ENCODE results near the gene CCDC17. TPM values are rescaled to one million over a fixed set of nuclear protein-coding genes. Genes with fewer than 3 reads are reported as not detected.

The CCDC17 gene
- total RNA-seq, 1 experiment from 2014 or later: 1.9 TPM

GRCh38 chr1:45610589-45611226 is 13.1 kb downstream of the CCDC17 start:
- no peak overlapping the region for H2AK5ac ChIP-seq (ENCODE audit: insufficient read length, low read length)
- H3K4ac ChIP-seq (ENCODE audit: low read depth, low read length): no peak overlapping the region
- H3K9ac ChIP-seq (ENCODE audit: extremely low read depth, insufficient read length, low read length): no peak overlapping the region
- no peak for TF ChIP-seq CTCF (conservative IDR thresholded peaks at IDR 0.05)
- no peaks in the 10 kb centered on the region for H3K27me3 ChIP-seq (ENCODE audit: insufficient read depth, low read length)
- no peak overlapping the region for H2BK20ac ChIP-seq (ENCODE audit: low read depth, low read length, poor library complexity, severe bottlenecking)
- peaks cover 5% of the 10 kb centered on the region for H3K79me1 ChIP-seq (ENCODE audit: insufficient read depth, low read depth, low read length, poor library complexity, severe bottlenecking)
- H3K56ac ChIP-seq (ENCODE audit: insufficient read length, low read depth, low read length): no peak overlapping the region
- H3K36me3 Mint-ChIP-seq (ENCODE audit: insufficient read depth in 1 of 3, low read depth in 3 of 3): peaks cover 66 to 95% (median 91%) of the 10 kb centered on the region in 3 experiments
- DNase-seq: no peak
- H3K27me3 Mint-ChIP-seq (ENCODE audit: low read depth): no peaks in the 10 kb centered on the region
- no peak overlapping the region for H4K91ac ChIP-seq (ENCODE audit: insufficient read length, low read depth, low read length)
- H3K23ac ChIP-seq (ENCODE audit: insufficient read length, low read depth, low read length): no peak overlapping the region
- H3K4me1 Mint-ChIP-seq: no peaks in the 10 kb centered on the region
- no peak overlapping the region for H3K14ac ChIP-seq (ENCODE audit: insufficient read depth, low read length)
- no CpG with 5 or more reads among the region's 10 CpGs for WGBS (ENCODE audit: extremely low coverage, insufficient read length, low lambda C conversion rate)
- no peak overlapping the region for H2AFZ ChIP-seq (ENCODE audit: low read length)
- H3K23me2 ChIP-seq (ENCODE audit: insufficient read length, low read depth, low read length, poor library complexity, severe bottlenecking): no peaks in the 10 kb centered on the region
- no peak overlapping the region for H2BK15ac ChIP-seq (ENCODE audit: low read depth, low read length)
- H3K27ac Mint-ChIP-seq: peak overlapping the region; percentile 4 to 91 (median 82); a peak in 4 of 7 replicates
- H2BK5ac ChIP-seq (ENCODE audit: insufficient read length, low read length): no peak overlapping the region
- H3K27ac ChIP-seq (ENCODE audit: insufficient read length, low read depth, low read length): no peak overlapping the region
- no peak overlapping the region for H4K8ac ChIP-seq (replicated peaks; ENCODE audit: insufficient read length, low read depth, low read length)
- H3T11ph ChIP-seq (ENCODE audit: low read length): no peak overlapping the region
- H2BK120ac ChIP-seq (ENCODE audit: low read depth, low read length, poor library complexity, severe bottlenecking): no peak overlapping the region
- H3K4me2 ChIP-seq (ENCODE audit: insufficient read depth, insufficient read length, low read length): no peak overlapping the region
- H4K20me1 ChIP-seq (ENCODE audit: control insufficient read depth, insufficient read depth, insufficient read length): no peaks in the 10 kb centered on the region
- no peak overlapping the region for H3K18ac ChIP-seq (ENCODE audit: insufficient read length, low read depth, low read length)
- no peaks in the 10 kb centered on the region for H3K4me1 ChIP-seq (ENCODE audit: insufficient read depth, low read length)
- no peak overlapping the region for H4K5ac ChIP-seq (ENCODE audit: insufficient read length, low read depth, low read length)
- H2BK12ac ChIP-seq (ENCODE audit: insufficient read length, low read depth, low read length): no peak overlapping the region
- peaks cover 1% of the 10 kb centered on the region; the same call in 1 of the 2 replicates for H3K79me2 ChIP-seq (ENCODE audit: insufficient read depth, low read length)
- no peaks in the 10 kb centered on the region for H3K9me3 Mint-ChIP-seq
- no peak overlapping the region for H3K4me3 Mint-ChIP-seq
- no peaks in the 10 kb centered on the region for H3K9me3 ChIP-seq (ENCODE audit: control insufficient read depth, low read depth, low read length)

Measured in H9 (cell line).